CD4-positive, alpha-beta T cell treated with Interferon alpha-2 for 1 hour (primary cell): ENCODE measurements around the gene WNK1.
A peak's percentile ranks its signal among the peaks of the same experiment; 100 is the strongest.
"Not testable (repeated sequence)": the region's sequence is repeated elsewhere in the genome, so short reads cannot be mapped to it uniquely, and the experiment has no call there.

ENCODE experiments used
- DNase-seq, 2 donors: peaks; one replicate each; pipeline ENCODE4 v3.0.0-alpha.2; 2020 to 2022

Gene WNK1

DNA sequence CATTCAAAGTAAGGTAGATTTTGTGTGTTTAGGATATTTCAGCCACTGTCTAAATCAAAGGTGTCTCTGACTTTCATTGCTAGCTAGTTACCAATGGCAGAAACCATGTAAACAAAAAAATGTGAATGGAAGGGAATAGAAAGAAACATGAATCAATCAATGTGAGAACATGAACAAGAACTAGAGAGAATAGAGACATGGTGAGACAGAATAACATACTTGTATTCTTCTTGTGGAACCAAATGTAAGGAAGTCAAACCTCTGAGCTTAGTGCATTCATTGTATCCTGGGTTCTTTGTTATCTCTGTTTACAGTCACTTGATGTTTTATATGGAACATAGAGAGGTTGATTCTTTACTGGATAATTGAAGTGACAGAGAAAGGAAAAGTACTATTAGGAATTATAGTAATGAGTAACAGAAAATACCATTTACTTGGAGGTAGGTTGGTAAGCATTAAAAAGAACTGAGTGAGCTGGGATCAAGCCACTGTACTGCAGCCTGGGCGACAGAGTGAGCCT is 2.6 kb upstream of the WNK1 start:
- no peak for DNase-seq

DNA sequence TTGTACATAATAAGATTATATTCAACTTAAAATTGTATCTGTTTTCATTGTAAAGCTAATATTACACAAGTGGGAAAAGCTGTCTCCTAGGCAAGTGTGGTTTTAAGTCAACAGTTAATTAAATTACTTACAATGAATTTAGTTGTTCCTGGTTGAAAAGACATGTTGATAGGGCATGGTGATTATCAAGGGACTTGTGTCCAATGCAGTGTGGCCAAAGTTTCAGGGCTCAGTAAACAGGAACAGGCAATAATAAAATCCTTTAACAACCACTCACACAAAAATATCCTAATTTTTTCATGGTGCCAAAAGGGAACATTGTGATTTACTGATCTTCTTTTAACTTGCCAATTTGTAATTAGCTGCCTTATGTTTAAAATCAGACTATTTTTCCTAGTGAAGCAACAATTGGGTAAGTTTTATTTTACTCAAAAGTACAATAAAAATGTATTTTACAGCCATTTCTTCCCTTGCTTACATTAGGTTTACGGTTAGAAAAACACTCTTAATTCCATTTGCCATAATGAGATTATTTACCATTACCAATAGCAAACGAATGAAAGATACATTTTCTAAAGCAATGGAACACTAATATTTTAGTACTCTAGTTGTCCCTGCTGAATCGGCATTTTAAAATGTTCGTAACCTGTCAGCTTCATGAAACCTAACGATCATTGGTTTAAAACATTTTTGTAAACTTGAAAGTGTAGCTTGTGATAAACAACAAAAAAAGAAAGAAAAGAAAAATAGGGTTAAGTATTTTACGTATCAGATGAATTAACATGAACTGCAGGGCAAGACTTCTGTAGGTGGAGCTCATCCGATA is 1.8 kb upstream of the WNK1 start:
- no peak for DNase-seq

DNA sequence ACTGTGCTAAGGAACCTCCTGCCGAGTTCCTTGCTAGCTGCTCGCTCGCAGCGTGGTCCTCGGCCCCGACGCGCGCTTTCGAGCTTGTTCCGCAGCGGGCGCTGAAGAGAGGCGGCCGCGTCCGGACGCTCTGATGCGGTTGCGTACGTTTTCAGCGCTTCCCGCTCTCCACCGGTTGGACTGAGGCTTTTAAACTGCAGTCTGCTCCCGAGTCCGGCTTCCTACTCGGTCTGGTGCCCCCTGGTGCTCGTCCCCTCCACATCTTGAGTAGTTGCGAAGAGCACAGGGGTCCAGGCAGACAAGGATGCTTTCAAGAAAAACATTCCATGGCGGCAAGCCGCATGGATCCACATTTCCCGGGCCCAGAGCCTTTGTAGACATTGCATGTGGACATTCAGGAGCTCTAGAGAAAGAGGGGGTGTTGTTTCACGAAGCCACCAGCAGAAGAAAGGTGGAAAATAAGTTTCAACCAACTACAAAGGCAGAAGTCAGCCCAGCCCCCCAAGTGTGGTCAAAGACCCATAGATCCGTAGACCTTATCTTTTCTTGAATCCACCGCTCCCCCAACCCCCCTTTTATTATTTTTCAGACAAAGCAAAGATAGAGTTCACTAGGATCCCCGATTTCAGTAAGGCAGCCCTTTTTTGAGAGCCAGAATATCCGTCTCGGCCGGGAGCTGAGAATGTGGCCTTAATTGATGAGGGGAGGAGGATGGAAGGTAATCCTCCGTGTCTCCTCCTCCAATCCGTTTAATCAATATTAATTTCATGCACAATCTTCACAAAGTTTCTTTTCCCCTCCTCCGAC is 984 bp upstream of the WNK1 start:
- peak; percentile 87 to 88 for DNase-seq

DNA sequence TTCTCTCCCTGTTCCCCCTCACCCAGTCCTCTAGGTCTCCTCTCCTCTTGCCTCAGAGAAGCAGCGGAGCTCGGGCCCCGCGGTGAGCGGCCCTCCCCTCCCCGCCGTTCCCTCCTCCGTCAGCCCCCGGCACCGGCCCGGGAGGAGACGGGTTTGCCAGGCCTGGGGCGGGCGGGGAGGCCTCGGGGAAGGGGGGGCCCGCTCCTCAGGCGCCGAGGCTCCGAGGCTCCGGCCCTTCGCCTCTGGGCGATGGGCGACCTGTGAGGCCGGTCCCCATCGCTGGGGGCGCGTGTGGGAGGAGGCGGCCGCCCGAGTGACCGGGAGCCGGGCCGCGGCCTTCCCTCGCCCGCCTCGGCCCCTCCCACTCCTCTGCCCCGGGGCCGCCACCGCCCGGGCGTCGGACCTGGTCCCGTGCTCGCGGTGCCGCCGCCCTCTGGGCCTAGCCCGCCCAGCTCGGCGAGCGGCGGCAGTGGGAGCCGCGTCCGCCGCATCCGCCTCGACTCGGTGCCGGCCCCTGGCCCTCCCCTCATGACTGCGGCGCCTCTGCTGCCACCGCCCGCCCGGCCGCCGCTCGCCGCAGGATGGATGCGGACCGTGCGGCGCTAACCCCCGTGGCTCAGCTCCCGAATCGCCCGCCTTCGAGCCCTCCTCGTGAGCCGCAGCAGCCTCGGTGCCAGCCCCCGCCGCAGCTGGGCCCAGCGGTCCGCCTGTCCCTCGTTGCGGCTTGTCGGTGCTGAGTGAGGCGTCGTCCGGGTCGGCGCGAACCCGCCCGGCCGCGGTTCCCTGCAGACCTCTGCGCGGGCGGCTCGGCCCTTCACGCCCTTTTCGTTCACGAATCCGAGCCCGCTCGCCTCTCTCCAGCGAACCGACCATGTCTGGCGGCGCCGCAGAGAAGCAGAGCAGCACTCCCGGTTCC is 574 bp downstream of the WNK1 start:
- peak in 1 of 2 donors; percentile 10 for DNase-seq

DNA sequence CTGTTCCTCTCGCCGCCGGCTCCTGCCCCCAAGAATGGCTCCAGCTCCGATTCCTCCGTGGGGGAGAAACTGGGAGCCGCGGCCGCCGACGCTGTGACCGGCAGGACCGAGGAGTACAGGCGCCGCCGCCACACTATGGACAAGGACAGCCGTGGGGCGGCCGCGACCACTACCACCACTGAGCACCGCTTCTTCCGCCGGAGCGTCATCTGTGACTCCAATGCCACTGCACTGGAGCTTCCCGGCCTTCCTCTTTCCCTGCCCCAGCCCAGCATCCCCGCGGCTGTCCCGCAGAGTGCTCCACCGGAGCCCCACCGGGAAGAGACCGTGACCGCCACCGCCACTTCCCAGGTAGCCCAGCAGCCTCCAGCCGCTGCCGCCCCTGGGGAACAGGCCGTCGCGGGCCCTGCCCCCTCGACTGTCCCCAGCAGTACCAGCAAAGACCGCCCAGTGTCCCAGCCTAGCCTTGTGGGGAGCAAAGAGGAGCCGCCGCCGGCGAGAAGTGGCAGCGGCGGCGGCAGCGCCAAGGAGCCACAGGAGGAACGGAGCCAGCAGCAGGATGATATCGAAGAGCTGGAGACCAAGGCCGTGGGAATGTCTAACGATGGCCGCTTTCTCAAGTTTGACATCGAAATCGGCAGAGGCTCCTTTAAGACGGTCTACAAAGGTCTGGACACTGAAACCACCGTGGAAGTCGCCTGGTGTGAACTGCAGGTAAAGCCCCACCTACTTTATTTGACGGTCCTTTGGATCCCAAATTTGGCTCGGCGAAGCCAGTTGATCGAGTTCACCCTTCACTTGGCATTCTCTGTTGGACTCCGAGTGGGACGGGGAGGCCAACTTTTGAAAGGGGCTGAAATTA is 1.5 kb downstream of the WNK1 start:
- DNase-seq = peak; percentile 37 to 57

DNA sequence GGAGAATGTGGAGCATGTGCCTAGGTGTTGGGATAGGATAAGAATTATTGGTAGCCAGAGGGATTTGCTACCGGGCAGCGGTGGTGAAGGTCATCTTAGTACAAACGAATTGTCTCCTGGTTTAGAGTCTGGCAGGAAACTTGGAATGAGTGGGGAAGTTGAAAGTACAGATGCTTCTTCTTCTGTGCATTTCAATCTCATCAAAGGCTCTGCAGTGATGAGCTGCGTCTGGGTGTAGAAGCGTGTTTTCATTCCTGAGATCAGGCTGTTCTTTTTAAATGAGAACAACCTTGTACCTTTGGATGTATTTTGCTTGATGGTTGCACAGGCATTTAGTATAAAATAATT is 2.1 kb downstream of the WNK1 start:
- DNase-seq = peak in 1 of 2 donors; percentile 28

DNA sequence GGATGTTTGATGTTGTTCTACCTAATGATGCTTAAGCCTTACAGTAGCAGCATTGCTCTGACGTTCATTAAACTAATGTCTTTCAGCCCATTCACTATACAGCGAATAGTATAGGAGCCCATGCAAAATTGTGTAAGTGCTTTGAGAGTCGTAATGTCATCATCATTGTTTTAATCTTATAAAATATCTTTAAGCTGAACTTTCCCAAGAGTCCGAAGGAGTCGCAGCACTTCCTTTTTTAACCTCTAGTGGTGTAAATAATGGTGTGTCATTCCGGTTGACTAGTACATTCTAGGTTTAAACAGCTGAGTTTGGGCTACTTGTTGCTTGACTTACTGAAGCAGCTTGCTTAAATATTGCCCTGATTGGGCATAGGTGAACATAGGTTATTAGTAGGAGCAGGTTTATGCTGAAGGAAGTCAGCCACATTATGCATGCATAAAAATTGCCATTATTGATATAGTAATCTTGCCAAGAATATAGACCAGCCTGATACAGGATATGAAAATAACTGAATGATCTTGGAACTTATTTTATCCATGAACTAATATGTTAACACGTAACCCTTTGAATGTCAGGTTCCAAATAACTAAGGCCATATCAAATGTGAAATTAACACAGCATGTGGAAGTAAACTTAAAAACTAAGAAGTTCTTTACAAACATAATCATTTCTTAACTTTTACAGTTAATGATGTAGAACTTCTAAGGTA is 2.6 kb downstream of the WNK1 start:
- DNase-seq = peak; percentile 26 to 73

DNA sequence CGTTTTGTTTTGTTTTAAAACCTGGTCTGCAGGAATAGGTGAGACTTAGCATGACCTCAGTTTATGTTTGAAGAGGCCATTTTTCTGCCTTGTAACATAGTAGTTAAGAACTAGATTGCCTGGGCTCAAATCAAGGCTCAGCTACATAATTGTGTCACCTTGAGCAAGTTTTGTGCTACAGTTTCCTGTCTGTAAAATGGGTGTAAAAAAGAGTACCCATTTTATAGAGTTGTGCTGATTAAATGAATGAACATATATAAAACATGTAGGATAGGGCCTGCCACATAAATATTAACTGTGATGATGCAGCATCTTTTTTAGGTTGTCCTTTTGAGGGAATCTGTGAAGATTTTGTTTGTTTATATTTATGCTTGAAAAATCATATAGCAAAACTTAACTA is 7.2 kb downstream of the WNK1 start:
- DNase-seq = peak in 1 of 2 donors; percentile 35

DNA sequence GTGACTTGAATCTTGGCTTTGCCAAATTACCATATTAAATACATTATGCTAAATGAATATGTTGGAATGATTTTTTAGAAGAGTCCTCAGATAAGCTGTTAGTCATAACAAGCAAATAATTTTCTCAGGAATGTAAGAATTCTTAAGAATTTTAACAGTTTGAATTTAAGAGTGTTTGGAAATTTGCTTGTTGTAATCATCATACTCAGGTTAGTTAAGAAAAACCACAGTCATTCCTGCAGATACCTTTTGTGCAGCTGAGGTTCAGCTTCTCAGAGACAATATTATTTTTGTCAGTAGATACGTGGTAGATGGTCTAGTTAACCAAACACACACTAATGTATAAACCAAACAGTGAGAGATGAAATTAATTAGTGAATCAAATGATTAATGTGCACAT is 8.9 kb downstream of the WNK1 start:
- no peak for DNase-seq

DNA sequence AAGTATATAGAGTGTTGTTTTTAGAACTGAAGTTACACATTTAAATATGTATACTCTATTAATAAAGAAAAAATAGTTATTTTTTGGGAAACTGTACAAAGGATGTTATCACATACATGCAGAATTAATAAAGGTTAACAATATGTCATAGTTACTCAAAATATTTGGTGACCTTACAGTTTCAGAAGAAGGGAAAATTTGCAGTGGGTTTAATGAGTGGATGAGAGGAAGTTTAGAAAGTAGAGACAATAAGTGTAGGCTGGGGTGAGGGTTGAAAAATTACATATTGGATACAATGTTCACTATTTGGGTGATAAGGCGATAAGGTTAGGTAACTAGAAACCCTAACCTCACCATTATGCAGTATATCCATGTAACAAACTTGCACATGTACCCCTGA is 13.5 kb downstream of the WNK1 start:
- DNase-seq = no peak

DNA sequence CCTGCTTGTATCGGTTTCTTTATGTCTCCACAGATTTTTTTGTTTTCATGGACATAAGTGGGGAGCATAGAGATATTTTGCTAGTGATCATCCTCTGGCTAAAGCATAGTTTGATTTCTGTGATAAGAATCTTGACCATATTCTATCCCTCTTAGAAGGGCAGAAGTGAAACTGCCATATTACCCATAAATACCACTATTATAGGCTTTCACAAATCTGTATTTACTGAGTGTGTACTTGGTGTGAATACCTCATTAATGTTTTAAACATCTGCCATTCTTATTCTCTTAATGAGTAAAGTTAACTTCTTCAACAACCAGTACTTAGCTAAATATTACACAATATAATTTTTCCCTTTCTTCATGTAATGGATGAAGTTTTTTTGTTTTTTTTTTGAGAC is 16.1 kb downstream of the WNK1 start:
- no peak for DNase-seq

DNA sequence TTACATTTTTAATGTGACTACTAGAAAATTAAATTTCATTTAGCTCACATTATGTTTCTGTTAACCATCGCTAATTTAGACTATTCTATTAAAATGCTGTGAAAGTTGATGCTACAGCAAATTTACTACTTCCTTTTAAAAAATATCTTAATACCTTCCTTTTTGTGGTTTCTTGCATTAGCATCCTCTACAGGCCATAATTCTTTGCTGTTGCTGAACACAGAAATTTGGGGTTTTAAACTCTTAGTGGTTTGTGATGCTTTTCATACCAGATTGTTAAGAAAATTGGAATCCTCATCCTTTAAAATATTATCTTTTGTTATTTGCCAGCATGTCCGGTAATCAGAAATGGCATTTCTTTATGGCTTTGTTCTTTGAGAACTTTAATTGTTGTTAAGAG is 18.1 kb downstream of the WNK1 start:
- DNase-seq = no peak

DNA sequence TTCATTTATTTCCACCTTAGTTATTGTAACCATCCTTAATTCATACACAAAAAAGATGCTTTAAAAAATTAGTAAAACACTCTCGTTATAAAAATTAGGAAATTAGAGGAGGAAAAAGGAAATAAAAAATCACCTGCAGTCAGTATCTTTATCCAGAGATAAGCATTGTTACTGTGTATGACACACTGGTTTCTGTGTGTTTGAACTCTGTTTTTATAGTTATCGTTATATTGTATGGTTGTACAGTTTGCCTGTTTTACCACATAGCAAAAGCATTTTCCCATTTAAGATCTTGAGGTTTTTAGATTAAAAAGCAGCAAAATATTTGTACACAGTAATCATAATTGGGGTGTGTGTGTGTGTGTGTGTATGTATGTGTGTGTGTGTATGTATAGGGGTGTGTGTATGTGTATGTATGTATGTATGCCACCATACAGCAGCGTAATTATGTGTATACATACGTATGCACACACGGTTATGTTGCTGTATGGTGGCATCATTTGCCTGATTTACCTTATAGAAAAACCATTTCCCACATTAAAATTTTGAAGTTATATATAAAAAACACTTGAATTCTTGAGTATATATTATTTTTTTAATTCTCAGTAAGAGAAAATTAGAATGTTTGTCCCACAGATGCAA is 19.8 kb downstream of the WNK1 start:
- no peak for DNase-seq

DNA sequence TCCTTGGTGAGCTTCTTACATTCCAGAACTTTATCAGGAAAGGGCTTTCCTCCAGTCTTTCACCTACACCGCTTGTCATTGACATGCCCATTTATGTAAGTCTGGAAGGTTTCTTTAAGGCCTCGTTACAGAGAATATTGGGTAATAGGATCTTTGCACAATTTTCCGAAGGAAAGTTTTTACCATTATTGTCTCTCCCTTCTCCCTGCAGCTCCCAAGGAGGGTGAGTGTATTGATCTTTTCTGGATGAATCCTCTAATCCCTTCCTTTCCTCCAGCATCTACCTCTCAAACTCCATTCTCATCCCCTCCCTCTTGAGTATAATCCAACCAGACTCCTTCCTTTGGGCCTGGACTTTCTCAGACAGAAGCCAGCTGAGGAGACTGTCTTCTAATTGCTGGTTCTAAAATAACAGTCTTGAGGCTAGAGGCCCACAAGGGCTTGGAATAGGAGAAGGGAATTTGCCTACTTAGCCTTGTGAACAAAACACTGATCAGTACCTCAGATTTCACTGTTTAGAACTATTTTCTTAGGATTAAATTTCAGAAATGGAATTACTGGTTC is 21.8 kb downstream of the WNK1 start:
- DNase-seq = no peak

DNA sequence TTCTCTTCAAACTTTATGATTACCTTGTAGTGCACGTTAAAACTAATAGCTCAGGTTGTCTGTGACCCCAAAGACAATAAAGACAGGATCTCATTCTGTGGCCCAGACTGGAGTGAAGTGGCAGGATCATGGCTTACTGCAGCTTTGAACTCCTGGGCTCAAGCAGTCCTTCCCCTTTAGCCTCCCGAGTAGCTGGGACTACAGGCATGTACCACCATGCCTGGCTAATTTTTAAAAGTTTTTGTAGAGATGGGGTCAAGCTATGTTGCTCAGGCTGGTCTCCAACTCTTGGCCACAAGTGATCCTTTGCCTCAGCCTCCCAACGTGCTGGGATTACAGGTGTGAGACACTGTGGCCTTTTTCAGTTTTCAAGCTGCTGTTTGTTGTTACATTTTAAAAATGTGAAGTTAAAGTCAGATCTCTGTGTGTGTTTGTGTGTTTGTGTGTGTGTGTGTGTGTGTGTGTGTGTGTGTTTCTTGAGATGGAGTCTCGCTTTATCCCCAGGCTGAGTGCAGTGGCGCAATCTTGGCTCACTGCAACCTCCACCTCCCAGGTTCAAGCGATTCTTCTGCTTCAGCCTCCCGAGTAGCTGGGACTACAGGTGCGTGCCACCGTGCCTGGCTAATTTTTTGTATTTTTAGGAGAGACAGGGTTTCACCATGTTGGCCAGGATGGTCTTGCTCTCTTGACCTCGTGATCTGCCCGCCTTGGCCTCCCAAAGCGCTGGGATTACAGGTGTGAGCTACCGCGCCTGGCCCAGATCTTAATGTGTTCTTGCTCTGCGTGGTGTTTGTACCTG is 23.8 kb downstream of the WNK1 start:
- DNase-seq = not testable (repeated sequence)

DNA sequence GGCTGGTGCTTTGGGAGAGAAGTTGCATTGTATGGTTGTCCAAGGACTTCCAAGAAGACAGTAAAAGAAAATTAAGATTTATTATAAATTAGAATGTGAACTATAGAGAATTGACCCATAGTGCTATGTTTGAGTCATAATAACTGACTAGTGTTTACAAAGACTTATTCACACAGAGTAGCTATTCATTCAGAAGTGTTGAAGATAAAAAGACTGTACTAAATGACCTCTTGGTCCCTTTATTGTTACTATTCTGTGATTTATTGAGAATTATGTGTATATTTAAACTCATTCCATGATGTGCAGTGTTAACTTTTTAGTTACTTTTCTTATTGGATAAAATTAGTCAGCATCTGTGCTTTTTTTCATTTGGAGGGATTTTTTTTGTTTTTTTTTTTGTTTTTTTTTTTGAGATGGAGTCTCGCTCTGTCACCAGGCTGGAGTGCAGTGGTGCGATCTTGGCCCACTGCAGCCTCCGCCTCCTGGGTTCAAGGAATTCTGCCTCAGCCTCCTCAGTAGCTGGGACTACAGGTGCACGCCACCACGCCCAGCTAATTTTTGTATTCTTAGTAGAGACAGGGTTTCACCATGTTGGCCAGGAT is 24.5 kb downstream of the WNK1 start:
- not testable (repeated sequence) for DNase-seq

DNA sequence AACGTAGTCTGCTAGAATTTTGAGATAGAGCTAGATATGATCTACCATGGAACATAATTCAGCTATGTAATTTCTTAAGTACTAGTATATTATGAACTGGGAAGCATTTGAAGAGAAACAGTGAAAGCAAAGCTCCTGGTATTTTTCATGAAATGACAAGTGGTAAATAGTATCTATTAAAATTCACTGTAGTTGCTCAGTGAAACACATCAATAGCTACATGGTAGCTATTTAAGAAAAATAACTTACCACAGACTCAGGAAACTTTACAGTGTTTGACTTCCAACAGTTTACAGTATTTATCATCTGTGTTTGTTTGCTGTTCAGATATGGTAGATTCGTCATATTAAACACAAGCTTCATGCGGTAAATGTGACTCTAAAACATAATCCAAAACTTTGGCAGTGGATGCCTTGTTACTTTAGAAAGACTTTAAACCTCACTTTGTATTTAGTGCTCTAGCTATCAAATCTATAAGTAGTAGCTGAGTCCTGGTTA is 25.2 kb downstream of the WNK1 start:
- no peak for DNase-seq

DNA sequence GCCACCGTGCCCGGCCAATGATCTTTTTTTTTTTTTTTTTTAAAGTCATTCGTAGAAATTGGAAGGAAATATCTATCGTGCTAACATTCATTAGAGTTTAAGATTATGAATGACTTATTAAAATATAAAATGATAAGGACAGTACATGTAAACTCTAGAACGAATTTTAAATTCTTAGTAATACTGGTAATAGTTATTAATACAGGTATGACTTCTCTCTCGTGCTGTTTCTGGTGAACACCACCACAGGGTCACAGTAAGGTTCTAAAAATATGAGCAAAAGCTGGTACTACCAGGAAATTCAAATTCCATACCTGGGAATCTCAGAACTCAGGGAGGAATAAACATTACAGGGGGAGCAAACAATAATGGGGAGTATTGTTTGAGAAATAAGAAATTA is 26.2 kb downstream of the WNK1 start:
- no peak for DNase-seq
